Measurements from ENCODE around the gene ADORA2B. TPM values are rescaled to one million over a fixed set of nuclear protein-coding genes. Genes with fewer than 3 reads are reported as not detected.
"Not testable (repeated sequence)": the region's sequence is repeated elsewhere in the genome, so short reads cannot be mapped to it uniquely, and the experiment has no call there.

ADORA2B gene
- 5.0 and 18.9 TPM in 2 replicates for total RNA-seq

GRCh38 chr17:15944759-15945526 lies at the start of gene ADORA2B:
Gene ADORA2B (plus strand): TSS chr17:15945130. CDS start chr17:15945249, 119 bp downstream.
- DNase-seq (ENCODE audit: low read depth): no peak

- DNase-seq (ENCODE audit: low read depth): no peak
Observed at GRCh38 chr17:15896277-15896676, 48.7 kb upstream of the ADORA2B start.

- no peak for DNase-seq (ENCODE audit: low read depth)
Observed at GRCh38 chr17:15896834-15897233, 48.1 kb upstream of the ADORA2B start.

GRCh38 chr17:15899596-15899995 lies 45.3 kb upstream of the ADORA2B start:
- DNase-seq (ENCODE audit: low read depth): not testable (repeated sequence)

- DNase-seq (ENCODE audit: low read depth): peak; percentile 20
Observed at GRCh38 chr17:15900871-15901270, 44.1 kb upstream of the ADORA2B start.

- DNase-seq (ENCODE audit: low read depth): not testable (repeated sequence)
Observed at GRCh38 chr17:15905236-15905635, 39.7 kb upstream of the ADORA2B start.

- no peak for DNase-seq (ENCODE audit: low read depth)
Observed at GRCh38 chr17:15907290-15907689, 37.6 kb upstream of the ADORA2B start.

- DNase-seq (ENCODE audit: low read depth): no peak
Observed at GRCh38 chr17:15908378-15908777, 36.6 kb upstream of the ADORA2B start.

- peak; percentile 85 for DNase-seq (ENCODE audit: low read depth)
Observed at GRCh38 chr17:15909481-15909991, 35.4 kb upstream of the ADORA2B start.

- no peak for DNase-seq (ENCODE audit: low read depth)
Observed at GRCh38 chr17:15910791-15911190, 34.1 kb upstream of the ADORA2B start.

- not testable (repeated sequence) for DNase-seq (ENCODE audit: low read depth)
Observed at GRCh38 chr17:15911701-15912100, 33.2 kb upstream of the ADORA2B start.

- no peak for DNase-seq (ENCODE audit: low read depth)
Observed at GRCh38 chr17:15912416-15912955, 32.4 kb upstream of the ADORA2B start.

GRCh38 chr17:15913826-15914225 lies 31.1 kb upstream of the ADORA2B start:
- no peak for DNase-seq (ENCODE audit: low read depth)

GRCh38 chr17:15914400-15915170 lies 30.3 kb upstream of the ADORA2B start:
- peak; percentile 31 for DNase-seq (ENCODE audit: low read depth)

- no peak for DNase-seq (ENCODE audit: low read depth)
Observed at GRCh38 chr17:15915961-15916360, 29.0 kb upstream of the ADORA2B start.

- DNase-seq (ENCODE audit: low read depth): no peak
Observed at GRCh38 chr17:15917021-15917437, 27.9 kb upstream of the ADORA2B start.

GRCh38 chr17:15917438-15918027 lies 27.4 kb upstream of the ADORA2B start:
- DNase-seq (ENCODE audit: low read depth): no peak

- DNase-seq (ENCODE audit: low read depth): no peak
Observed at GRCh38 chr17:15918261-15918660, 26.7 kb upstream of the ADORA2B start.

- no peak for DNase-seq (ENCODE audit: low read depth)
Observed at GRCh38 chr17:15918661-15919259, 26.2 kb upstream of the ADORA2B start.

- DNase-seq (ENCODE audit: low read depth): no peak
Observed at GRCh38 chr17:15919466-15919865, 25.5 kb upstream of the ADORA2B start.

GRCh38 chr17:15920758-15921239 lies 24.1 kb upstream of the ADORA2B start:
- DNase-seq (ENCODE audit: low read depth): peak; percentile 65
